Osteocyte (in vitro differentiated cells): ENCODE data around the gene CAAP1. TPM values are rescaled to one million over a fixed set of nuclear protein-coding genes. Genes with fewer than 3 reads are reported as not detected.
"Not testable (repeated sequence)": the region's sequence is repeated elsewhere in the genome, so short reads cannot be mapped to it uniquely, and the experiment has no call there.

Experiments
- DNase-seq: peaks from one replicate; pipeline ENCODE4 v3.0.0; 2021; ENCODE audit warnings: mixed read lengths; ENCODE audit not compliant: unreplicated experiment; ENCODE audit errors: extremely low spot score
- H3K27ac Mint-ChIP-seq: one replicate; pipeline ENCODE4 v1.8.0; 2021; ENCODE audit warnings: mild to moderate bottlenecking, mixed read lengths; ENCODE audit not compliant: unreplicated experiment
- H3K27me3 Mint-ChIP-seq: one replicate; pipeline ENCODE4 v1.8.0; 2021; ENCODE audit warnings: mixed read lengths; ENCODE audit not compliant: unreplicated experiment
- H3K36me3 Mint-ChIP-seq: one replicate; pipeline ENCODE4 v1.8.0; 2021; ENCODE audit warnings: mixed read lengths; ENCODE audit not compliant: unreplicated experiment
- H3K4me1 Mint-ChIP-seq: one replicate; pipeline ENCODE4 v1.8.0; 2021; ENCODE audit warnings: mixed read lengths; ENCODE audit not compliant: unreplicated experiment
- H3K4me3 Mint-ChIP-seq: one replicate; pipeline ENCODE4 v1.8.0; 2021; ENCODE audit warnings: mild to moderate bottlenecking, moderate library complexity, mixed read lengths; ENCODE audit not compliant: unreplicated experiment
- H3K9me3 Mint-ChIP-seq: one replicate; pipeline ENCODE4 v1.8.0; 2021; ENCODE audit warnings: mixed read lengths; ENCODE audit not compliant: unreplicated experiment
- total RNA-seq: library from RNA; stranded (reverse); gene quantifications from 2 replicates; pipeline ENCODE4 v1.2.1, GENCODE V29; 2021
- TF ChIP-seq, protein P1 (sequence below): fragments of 200-600 bp; sonication (generic); IDR thresholded peaks from 2 replicates; pipeline ENCODE4 v1.5.0; 2021; ENCODE audit warnings: antibody characterized with exemption, mild to moderate bottlenecking, moderate library complexity

CAAP1 gene
- total RNA-seq, 1 donor from 2014 or later, result 17.8 TPM

DNA sequence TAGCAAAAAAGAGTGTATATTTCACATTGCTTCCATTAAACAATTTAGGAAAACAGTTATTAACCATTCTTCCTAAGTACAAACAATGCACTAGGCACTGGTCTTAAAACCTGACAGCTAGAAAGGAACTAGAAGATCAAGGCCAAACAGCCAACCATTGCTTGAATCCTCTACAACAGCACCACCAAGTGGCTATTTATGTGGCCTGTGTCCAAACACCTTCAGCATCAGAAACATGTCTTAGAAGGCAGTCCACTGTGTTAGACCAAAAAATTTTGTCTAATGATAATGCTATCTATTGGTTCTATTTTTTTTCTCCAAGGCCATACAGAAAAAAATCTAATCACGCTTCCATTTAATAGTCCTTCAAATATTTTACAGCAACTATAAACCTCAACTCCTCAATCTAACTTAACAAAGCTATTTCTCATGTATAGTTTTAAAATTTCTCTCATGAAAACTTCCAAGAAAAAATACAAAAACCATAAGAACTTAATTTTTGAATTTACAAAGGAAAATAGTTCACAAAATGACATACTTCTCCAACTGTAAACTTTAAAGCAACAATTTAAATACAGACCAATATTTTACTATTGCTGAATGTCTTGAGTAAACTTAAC is 36.1 kb downstream of the CAAP1 start:
- Mint-ChIP-seq H3K4me1 (no peaks in the 10 kb centered on the region), H3K36me3 (peaks cover 25% of the 10 kb centered on the region), H3K9me3 (no peaks in the 10 kb centered on the region), H3K27me3 (no peaks in the 10 kb centered on the region), H3K4me3 (no peak overlapping the region), H3K27ac (no peak overlapping the region)
- TF ChIP-seq, protein P1, sequence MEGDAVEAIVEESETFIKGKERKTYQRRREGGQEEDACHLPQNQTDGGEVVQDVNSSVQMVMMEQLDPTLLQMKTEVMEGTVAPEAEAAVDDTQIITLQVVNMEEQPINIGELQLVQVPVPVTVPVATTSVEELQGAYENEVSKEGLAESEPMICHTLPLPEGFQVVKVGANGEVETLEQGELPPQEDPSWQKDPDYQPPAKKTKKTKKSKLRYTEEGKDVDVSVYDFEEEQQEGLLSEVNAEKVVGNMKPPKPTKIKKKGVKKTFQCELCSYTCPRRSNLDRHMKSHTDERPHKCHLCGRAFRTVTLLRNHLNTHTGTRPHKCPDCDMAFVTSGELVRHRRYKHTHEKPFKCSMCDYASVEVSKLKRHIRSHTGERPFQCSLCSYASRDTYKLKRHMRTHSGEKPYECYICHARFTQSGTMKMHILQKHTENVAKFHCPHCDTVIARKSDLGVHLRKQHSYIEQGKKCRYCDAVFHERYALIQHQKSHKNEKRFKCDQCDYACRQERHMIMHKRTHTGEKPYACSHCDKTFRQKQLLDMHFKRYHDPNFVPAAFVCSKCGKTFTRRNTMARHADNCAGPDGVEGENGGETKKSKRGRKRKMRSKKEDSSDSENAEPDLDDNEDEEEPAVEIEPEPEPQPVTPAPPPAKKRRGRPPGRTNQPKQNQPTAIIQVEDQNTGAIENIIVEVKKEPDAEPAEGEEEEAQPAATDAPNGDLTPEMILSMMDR, result peak; percentile 47
- DNase-seq, result no peak

DNA sequence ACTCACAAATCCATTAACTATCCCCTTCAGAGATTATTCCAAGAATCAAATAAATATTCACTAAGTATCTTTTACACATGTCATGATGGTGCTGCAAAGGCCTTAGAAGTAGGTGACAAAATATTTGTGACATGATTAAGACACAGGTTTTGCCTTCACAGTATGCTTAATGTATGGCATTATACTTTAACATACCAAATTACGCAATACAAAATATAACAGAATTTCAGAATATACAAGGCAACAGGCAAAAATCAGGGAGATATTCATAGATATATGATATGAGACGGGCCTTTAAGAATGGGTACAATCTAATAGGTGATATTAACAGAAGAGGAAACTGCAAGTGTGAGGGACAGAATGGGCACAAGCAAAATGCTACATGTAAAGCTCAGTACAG is 41.6 kb downstream of the CAAP1 start:
- Mint-ChIP-seq H3K27ac (no peak overlapping the region), H3K9me3 (no peaks in the 10 kb centered on the region), H3K36me3 (peaks cover 30% of the 10 kb centered on the region), H3K27me3 (no peaks in the 10 kb centered on the region), H3K4me3 (no peak overlapping the region), H3K4me1 (no peaks in the 10 kb centered on the region)
- TF ChIP-seq, protein P1, result no peak
- no peak for DNase-seq

DNA sequence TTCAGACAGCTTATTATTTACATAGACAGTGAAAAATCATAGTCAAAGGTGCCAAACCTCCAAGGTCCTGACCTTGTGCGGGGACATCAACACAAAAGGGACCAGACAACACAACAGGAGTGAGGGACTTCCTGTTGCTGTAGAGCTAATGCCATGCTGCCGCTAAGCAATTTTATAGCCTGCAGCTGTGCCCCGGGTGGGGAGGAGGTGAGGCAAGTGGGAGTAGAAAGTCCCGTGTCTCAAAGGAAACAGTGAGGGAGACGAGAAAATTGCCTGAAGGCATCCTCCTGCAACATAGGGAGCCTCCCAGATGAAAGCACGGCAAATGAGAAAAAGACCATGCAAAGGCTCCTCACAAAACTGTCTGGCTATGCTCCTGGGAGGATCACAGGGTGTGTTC is 58.8 kb downstream of the CAAP1 start:
- H3K4me3 Mint-ChIP-seq, result no peak overlapping the region
- no peaks in the 10 kb centered on the region for H3K27me3 Mint-ChIP-seq
- H3K4me1 Mint-ChIP-seq, result peaks cover 6% of the 10 kb centered on the region
- TF ChIP-seq, protein P1, result no peak
- H3K9me3 Mint-ChIP-seq, result no peaks in the 10 kb centered on the region
- DNase-seq, result no peak
- no peak overlapping the region for H3K27ac Mint-ChIP-seq
- peaks cover 13% of the 10 kb centered on the region for H3K36me3 Mint-ChIP-seq

DNA sequence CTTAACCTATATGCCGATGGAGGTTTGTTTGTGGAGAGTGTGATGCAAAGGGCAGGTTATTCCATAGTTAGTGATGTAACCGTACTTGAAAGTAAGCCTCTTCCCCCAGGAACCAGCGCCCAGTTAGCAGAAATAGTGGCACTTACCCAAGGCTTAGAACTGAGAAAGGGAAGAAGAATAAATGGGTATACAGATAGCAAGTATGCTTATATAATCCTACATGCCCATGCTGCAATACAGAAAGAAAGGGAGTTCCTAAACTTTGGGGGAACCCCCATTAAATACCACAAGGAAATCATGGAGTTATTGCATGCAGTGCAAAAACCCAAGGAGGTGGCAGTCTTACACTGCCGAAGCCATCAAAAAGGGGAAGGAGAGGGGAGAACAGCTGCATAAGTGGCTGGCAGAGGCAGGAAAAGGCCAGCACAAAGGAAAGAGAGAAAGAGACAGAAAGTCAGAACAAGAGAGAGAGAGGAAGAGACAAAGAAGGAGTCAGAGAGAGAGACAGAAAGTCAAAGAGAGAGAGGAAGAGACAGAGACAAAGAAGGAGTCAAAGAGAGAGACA is 64.1 kb downstream of the CAAP1 start:
- not testable (repeated sequence) for H3K4me3 Mint-ChIP-seq, H3K27me3 Mint-ChIP-seq

DNA sequence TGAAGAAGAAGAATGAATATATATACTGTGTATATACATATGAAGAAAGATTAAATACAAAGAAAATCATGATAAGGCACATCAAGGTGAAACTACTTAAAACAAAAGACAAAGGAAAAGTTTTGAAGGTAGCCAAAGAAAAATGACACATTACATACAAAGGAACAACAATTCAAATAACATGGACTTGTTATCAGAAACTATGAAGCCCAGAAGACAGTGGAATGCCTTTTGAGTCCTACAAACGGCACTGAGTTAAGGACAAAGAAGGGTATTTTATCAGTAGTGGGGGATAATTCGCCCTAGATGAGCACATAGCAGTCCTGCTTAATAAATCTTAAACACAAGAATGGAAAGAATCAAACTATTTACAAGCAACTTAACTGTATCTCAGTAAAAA is 77.8 kb downstream of the CAAP1 start:
- TF ChIP-seq, protein P1, result no peak
- H3K9me3 Mint-ChIP-seq, result no peaks in the 10 kb centered on the region
- peaks cover 11% of the 10 kb centered on the region for H3K4me1 Mint-ChIP-seq
- no peak overlapping the region for H3K27ac Mint-ChIP-seq
- DNase-seq, result no peak
- H3K27me3 Mint-ChIP-seq, result peaks cover 9% of the 10 kb centered on the region
- no peaks in the 10 kb centered on the region for H3K36me3 Mint-ChIP-seq
- H3K4me3 Mint-ChIP-seq, result no peak overlapping the region

More for the DNA sequence above, 64.1 kb downstream of the CAAP1 start:
- DNase-seq, H3K36me3 Mint-ChIP-seq, H3K27ac Mint-ChIP-seq, H3K9me3 Mint-ChIP-seq, H3K4me1 Mint-ChIP-seq: not testable (repeated sequence)
